DOHH2 (cell line): Measurements from ENCODE around the gene PDK1.

Source experiments
- H3F3A ChIP-seq: fragments of 200-600 bp; sonication (generic), shearing (Covaris generic); 2 replicates; pipeline ENCODE4 v1.6.0; 2016; ENCODE audit warnings: antibody characterized with exemption, mild to moderate bottlenecking; ENCODE audit not compliant: control insufficient read depth, insufficient read depth
- H3K27ac ChIP-seq: fragments of 200-600 bp; sonication (generic); 2 replicates; pipeline ENCODE4 v1.5.1; 2014; ENCODE audit warnings: low read depth, mild to moderate bottlenecking, low read length, moderate library complexity
- H3K27me3 ChIP-seq: fragments of 200-600 bp; sonication (generic); 2 replicates; pipeline ENCODE4 v1.6.1; 2014; ENCODE audit warnings: mild to moderate bottlenecking, low read length, mixed read lengths; ENCODE audit not compliant: control insufficient read depth
- H3K36me3 ChIP-seq: fragments of 200-600 bp; sonication (generic); 2 replicates; pipeline ENCODE4 v1.6.1; 2014; ENCODE audit warnings: mild to moderate bottlenecking, low read length, moderate library complexity, mixed read lengths; ENCODE audit not compliant: control insufficient read depth
- H3K4me1 ChIP-seq: fragments of 200-600 bp; sonication (generic); 2 replicates; pipeline ENCODE4 v1.6.1; 2014; ENCODE audit warnings: mild to moderate bottlenecking, low read length, mixed read lengths; ENCODE audit not compliant: control insufficient read depth
- H3K4me2 ChIP-seq: fragments of 200-600 bp; sonication (generic); 2 replicates; pipeline ENCODE4 v1.6.0; 2014; ENCODE audit warnings: mild to moderate bottlenecking, low read length, moderate library complexity
- H3K4me3 ChIP-seq: fragments of 200-600 bp; sonication (generic); 2 replicates; pipeline ENCODE4 v1.5.1; 2014; ENCODE audit warnings: mild to moderate bottlenecking, low read length, mixed read lengths
- H3K79me2 ChIP-seq: fragments of 200-600 bp; sonication (generic); 2 replicates; pipeline ENCODE4 v1.6.1; 2014; ENCODE audit warnings: mild to moderate bottlenecking, low read length, mixed read lengths; ENCODE audit not compliant: control insufficient read depth
- H3K9me2 ChIP-seq: fragments of 200-600 bp; sonication (generic); replicated peaks from 2 replicates; pipeline ENCODE4 v1.6.1; 2014; ENCODE audit warnings: mild to moderate bottlenecking, low read length, mixed read lengths; ENCODE audit not compliant: control insufficient read depth
- H3K9me3 ChIP-seq: fragments of 200-600 bp; sonication (generic); 2 replicates; pipeline ENCODE4 v1.6.1; 2014; ENCODE audit warnings: antibody characterized with exemption, low read length, mixed read lengths; ENCODE audit not compliant: control insufficient read depth, insufficient read depth
- H4K20me1 ChIP-seq: fragments of 200-600 bp; sonication (generic); 2 replicates; pipeline ENCODE4 v1.6.0; 2014; ENCODE audit warnings: low read depth, mild to moderate bottlenecking, antibody characterized with exemption, low read length, moderate library complexity; ENCODE audit not compliant: control insufficient read depth, insufficient read depth
- EZH2phosphoT487 ChIP-seq: fragments of 200-600 bp; sonication (generic); IDR thresholded peaks from 2 replicates; pipeline ENCODE4 v1.6.1; 2017; ENCODE audit warnings: borderline replicate concordance, mild to moderate bottlenecking, antibody characterized with exemption, low read length, moderate library complexity, mixed read lengths
- TF ChIP-seq, protein P1 (sequence below): fragments of 200-600 bp; sonication (generic); IDR thresholded peaks from one replicate; pipeline ENCODE4 v1.5.1; 2014; ENCODE audit warnings: antibody characterized with exemption, mild to moderate bottlenecking, low read depth, low read length; ENCODE audit not compliant: poor library complexity, severe bottlenecking

PDK1 gene

DNA sequence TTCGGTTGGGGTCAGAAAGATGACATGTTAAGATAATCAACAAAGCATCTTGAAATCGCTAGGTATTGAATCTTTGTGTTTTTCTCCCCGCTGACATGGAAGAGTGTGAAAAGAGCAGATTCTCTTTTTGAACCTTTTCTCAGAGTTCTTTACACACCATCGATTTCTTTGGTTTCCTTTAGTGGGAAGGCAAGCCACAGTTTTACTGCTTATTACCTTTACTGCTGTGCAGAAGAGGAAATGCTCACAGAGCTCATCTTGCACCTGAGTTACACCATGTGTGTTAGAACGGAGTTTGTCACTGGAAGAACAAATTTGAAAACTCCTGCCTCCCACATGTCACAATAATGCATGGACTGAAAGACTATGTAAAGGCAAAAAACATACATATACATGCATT lies 45.3 kb upstream of the PDK1 start:
- Histone ChIP-seq H4K20me1 (no peaks in the 10 kb centered on the region), H3K79me2 (no peaks in the 10 kb centered on the region), H3K36me3 (peaks cover 4% of the 10 kb centered on the region; the same call in 1 of the 2 replicates), H3K4me1 (peaks cover 22% of the 10 kb centered on the region), H3K27ac (no peak overlapping the region), H3K9me3 (peaks cover 17% of the 10 kb centered on the region), H3F3A (no peaks in the 10 kb centered on the region), H3K27me3 (no peaks in the 10 kb centered on the region), H3K4me3 (no peak overlapping the region), H3K9me2 (no peaks in the 10 kb centered on the region), H3K4me2 (peak overlapping the region; percentile 16; the same call in 1 of the 2 replicates)
- TF ChIP-seq EZH2phosphoT487: no peak
- TF ChIP-seq, protein P1, sequence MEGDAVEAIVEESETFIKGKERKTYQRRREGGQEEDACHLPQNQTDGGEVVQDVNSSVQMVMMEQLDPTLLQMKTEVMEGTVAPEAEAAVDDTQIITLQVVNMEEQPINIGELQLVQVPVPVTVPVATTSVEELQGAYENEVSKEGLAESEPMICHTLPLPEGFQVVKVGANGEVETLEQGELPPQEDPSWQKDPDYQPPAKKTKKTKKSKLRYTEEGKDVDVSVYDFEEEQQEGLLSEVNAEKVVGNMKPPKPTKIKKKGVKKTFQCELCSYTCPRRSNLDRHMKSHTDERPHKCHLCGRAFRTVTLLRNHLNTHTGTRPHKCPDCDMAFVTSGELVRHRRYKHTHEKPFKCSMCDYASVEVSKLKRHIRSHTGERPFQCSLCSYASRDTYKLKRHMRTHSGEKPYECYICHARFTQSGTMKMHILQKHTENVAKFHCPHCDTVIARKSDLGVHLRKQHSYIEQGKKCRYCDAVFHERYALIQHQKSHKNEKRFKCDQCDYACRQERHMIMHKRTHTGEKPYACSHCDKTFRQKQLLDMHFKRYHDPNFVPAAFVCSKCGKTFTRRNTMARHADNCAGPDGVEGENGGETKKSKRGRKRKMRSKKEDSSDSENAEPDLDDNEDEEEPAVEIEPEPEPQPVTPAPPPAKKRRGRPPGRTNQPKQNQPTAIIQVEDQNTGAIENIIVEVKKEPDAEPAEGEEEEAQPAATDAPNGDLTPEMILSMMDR: no peak

GRCh38 chr2:172512810-172513523 lies 42.9 kb upstream of the PDK1 start:
- Histone ChIP-seq H3K4me1 (peaks cover 22% of the 10 kb centered on the region), H3K4me3 (no peak overlapping the region), H3K27me3 (no peaks in the 10 kb centered on the region), H3K9me3 (peaks cover 17% of the 10 kb centered on the region), H3F3A (no peaks in the 10 kb centered on the region), H3K4me2 (no peak overlapping the region), H4K20me1 (no peaks in the 10 kb centered on the region), H3K27ac (no peak overlapping the region), H3K79me2 (no peaks in the 10 kb centered on the region), H3K36me3 (peaks cover 4% of the 10 kb centered on the region; the same call in 1 of the 2 replicates), H3K9me2 (no peaks in the 10 kb centered on the region)
- no peak for TF ChIP-seq EZH2phosphoT487
- TF ChIP-seq, protein P1: no peak

DNA sequence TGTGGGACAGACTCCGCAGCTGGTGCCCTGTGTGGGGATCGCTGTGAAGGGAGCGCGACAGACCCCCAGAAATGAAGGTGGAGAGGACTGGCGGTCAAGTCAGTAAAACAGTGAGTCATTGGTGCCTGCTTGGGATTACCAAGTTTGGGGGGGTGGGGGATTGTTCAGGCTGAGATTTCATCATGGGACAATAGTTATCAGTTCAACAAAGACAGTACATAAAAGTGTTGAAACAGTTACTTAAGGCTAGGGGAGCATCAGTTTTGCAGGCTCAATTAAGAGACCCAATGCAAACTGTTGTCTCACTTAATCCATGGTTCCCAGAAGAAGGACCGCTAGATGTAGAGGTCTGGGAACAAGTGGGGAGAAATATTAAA lies 42.4 kb upstream of the PDK1 start:
- no peaks in the 10 kb centered on the region for H3F3A ChIP-seq
- no peak overlapping the region for H3K27ac ChIP-seq
- H3K9me3 ChIP-seq: peaks cover 17% of the 10 kb centered on the region
- H3K4me2 ChIP-seq: 0 out of 2 replicates have a peak overlapping the region, but pooled peaks have one; percentile 19
- peaks cover 22% of the 10 kb centered on the region for H3K4me1 ChIP-seq
- peaks cover 4% of the 10 kb centered on the region; the same call in 1 of the 2 replicates for H3K36me3 ChIP-seq
- H3K79me2 ChIP-seq: no peaks in the 10 kb centered on the region
- H3K27me3 ChIP-seq: no peaks in the 10 kb centered on the region
- no peak for TF ChIP-seq EZH2phosphoT487
- TF ChIP-seq, protein P1: no peak
- no peaks in the 10 kb centered on the region for H4K20me1 ChIP-seq
- no peak overlapping the region for H3K4me3 ChIP-seq
- no peaks in the 10 kb centered on the region for H3K9me2 ChIP-seq
